Mammary epithelial cell (primary cell): ENCODE data around the gene CP.

ENCODE experiments used
- CTCF ChIP-seq, 2 donors: IDR thresholded peaks in 1 of 2; conservative IDR thresholded peaks in 1 of 2; 2 replicates each; pipeline ENCODE4 v1.5.1; 2011 to 2012; ENCODE audit warnings: inconsistent platforms in 2 of 2, low read length in 2 of 2, mild to moderate bottlenecking in 2 of 2, control low read depth in 1 of 2, low read depth in 1 of 2; ENCODE audit not compliant: insufficient read depth in 1 of 2; ENCODE audit errors: extremely low read depth in 1 of 2
- EZH2 ChIP-seq: IDR thresholded peaks from 2 replicates; pipeline ENCODE4 v1.6.1; 2012; ENCODE audit warnings: low read length, inconsistent platforms, borderline replicate concordance

- TF ChIP-seq CTCF (conservative IDR thresholded peaks at IDR 0.05 in 1 of 2, IDR thresholded peaks at IDR 0.05 in 1 of 2; ENCODE audit: extremely low read depth in 1 of 2, insufficient read depth in 1 of 2, low read depth in 1 of 2, low read length in 2 of 2) (no peak), EZH2 (no peak)
Observed at GRCh38 chr3:149234671-149235245, 13.1 kb upstream of the CP start.
